ENCODE data around the gene PTPN1. TPM values are rescaled to one million over a fixed set of nuclear protein-coding genes. Genes with fewer than 3 reads are reported as not detected.

PTPN1 gene
- total RNA-seq, 1 donor from 2014 or later, result 38.1 TPM

DNA sequence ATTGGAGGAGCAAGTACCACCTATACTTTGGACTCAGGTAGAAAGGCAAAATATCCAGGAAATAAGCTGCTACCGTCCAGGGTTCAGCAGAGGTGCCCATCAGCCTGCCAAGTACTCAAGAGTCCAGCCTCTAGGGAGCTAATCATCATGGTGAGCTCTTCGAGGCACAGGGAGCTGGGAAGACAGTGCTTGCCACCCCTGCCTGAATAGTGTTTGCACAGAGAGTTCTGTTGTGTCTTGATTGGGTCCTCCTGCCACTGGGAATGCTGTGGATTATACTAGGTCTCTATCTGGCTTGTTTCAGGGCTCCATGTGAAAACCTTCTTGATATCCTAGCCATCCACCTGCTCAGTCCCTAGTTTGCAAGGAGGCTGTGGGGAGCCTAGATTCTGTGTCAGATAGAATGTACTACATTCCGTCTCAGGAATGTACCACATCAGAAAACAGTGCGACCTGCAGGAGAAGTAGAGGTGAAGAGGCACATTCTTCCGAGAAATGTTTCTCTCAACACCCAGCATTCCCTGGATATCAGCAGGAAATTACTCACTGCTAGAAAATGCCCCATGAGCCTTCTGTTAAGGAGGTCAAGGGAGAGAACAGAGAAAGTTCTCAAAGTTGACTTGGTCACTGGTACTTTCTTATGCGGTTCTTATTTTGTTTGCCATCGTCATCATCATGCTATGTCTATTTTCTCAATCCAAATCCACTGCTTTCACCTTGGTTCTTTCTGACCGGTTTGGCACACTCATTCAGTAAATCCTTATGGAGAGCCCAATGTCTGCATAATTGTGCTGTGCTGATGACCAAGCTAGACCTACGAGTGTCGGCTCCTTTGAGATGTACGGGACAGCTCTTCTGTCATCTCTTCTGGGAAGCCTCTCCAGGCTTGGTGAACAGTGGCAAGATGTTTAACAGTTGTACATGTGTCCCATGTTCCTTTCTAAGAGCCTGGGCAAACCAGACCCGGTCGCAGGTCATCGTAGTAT is 30.7 kb downstream of the PTPN1 start:
- Histone ChIP-seq H3K9ac (no peak overlapping the region), H3K79me2 (ENCODE audit: low read depth) (peaks cover 84% of the 10 kb centered on the region), H4K20me1 (ENCODE audit: low read depth) (peaks cover 14% of the 10 kb centered on the region), H3K9me3 (ENCODE audit: low read depth) (no peaks in the 10 kb centered on the region), H3K4me2 (no peak overlapping the region), H3K4me3 (no peak overlapping the region), H3K4me1 (peaks cover 9% of the 10 kb centered on the region), H3K27me3 (no peaks in the 10 kb centered on the region), H2AFZ (replicated peaks) (no peak overlapping the region), H3F3A (ENCODE audit: low read depth) (no peaks in the 10 kb centered on the region), H3K27ac (no peak overlapping the region), H3K36me3 (no peaks in the 10 kb centered on the region)
- Mint-ChIP-seq H3K9me3 (no peaks in the 10 kb centered on the region), H3K4me1 (no peaks in the 10 kb centered on the region), H3K27ac (no peak overlapping the region), H3K4me3 (no peak overlapping the region), H3K27me3 (ENCODE audit: insufficient read depth, low read depth) (peaks cover 4% of the 10 kb centered on the region), H3K36me3 (peaks cover 16% of the 10 kb centered on the region)
- TF ChIP-seq EZH2phosphoT487 (IDR thresholded peaks at IDR 0.05) (no peak), EZH2 (IDR thresholded peaks at IDR 0.05) (no peak)
- TF ChIP-seq, protein P1, sequence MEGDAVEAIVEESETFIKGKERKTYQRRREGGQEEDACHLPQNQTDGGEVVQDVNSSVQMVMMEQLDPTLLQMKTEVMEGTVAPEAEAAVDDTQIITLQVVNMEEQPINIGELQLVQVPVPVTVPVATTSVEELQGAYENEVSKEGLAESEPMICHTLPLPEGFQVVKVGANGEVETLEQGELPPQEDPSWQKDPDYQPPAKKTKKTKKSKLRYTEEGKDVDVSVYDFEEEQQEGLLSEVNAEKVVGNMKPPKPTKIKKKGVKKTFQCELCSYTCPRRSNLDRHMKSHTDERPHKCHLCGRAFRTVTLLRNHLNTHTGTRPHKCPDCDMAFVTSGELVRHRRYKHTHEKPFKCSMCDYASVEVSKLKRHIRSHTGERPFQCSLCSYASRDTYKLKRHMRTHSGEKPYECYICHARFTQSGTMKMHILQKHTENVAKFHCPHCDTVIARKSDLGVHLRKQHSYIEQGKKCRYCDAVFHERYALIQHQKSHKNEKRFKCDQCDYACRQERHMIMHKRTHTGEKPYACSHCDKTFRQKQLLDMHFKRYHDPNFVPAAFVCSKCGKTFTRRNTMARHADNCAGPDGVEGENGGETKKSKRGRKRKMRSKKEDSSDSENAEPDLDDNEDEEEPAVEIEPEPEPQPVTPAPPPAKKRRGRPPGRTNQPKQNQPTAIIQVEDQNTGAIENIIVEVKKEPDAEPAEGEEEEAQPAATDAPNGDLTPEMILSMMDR (IDR thresholded peaks at IDR 0.05), result no peak
- DNase-seq (ENCODE audit: low spot score), result no peak

DNA sequence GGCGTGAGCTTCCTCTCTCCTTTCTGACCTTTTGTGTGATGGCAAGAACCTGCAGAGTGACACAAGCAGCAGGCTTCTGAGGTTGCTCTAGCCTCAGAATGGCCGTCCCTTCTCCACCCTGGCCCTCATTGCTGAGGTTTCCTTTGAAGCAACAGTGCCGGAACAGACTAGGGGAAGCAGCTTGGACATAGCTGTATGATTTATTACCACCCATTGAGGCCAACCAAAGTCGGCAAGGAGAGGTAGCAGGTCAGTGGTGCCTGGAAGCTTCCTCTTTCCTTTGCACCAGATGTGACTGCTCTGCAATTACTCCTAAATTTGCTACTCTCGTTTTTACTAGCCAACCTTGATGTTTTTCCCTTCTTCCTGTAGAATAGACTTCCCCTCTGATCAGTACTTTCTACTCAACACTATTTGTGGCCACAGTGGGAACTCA is 31.4 kb downstream of the PTPN1 start:
- peaks cover 16% of the 10 kb centered on the region for H3K36me3 Mint-ChIP-seq
- TF ChIP-seq, protein P1 (IDR thresholded peaks at IDR 0.05), result no peak
- TF ChIP-seq EZH2phosphoT487 (IDR thresholded peaks at IDR 0.05), result no peak
- no peak for TF ChIP-seq EZH2 (IDR thresholded peaks at IDR 0.05)
- Histone ChIP-seq H3F3A (ENCODE audit: low read depth) (no peaks in the 10 kb centered on the region), H3K36me3 (no peaks in the 10 kb centered on the region), H3K27me3 (no peaks in the 10 kb centered on the region), H3K79me2 (ENCODE audit: low read depth) (peaks cover 82% of the 10 kb centered on the region), H3K4me2 (no peak overlapping the region), H4K20me1 (ENCODE audit: low read depth) (peaks cover 12% of the 10 kb centered on the region), H2AFZ (replicated peaks) (no peak overlapping the region), H3K9ac (no peak overlapping the region), H3K27ac (no peak overlapping the region), H3K4me1 (peaks cover 3% of the 10 kb centered on the region), H3K9me3 (ENCODE audit: low read depth) (no peaks in the 10 kb centered on the region), H3K4me3 (no peak overlapping the region)
- no peak for DNase-seq (ENCODE audit: low spot score)
- no peak overlapping the region for H3K4me3 Mint-ChIP-seq
- no peak overlapping the region for H3K27ac Mint-ChIP-seq
- peaks cover 5% of the 10 kb centered on the region for H3K27me3 Mint-ChIP-seq (ENCODE audit: insufficient read depth, low read depth)
- H3K4me1 Mint-ChIP-seq, result no peaks in the 10 kb centered on the region
- no peaks in the 10 kb centered on the region for H3K9me3 Mint-ChIP-seq

DNA sequence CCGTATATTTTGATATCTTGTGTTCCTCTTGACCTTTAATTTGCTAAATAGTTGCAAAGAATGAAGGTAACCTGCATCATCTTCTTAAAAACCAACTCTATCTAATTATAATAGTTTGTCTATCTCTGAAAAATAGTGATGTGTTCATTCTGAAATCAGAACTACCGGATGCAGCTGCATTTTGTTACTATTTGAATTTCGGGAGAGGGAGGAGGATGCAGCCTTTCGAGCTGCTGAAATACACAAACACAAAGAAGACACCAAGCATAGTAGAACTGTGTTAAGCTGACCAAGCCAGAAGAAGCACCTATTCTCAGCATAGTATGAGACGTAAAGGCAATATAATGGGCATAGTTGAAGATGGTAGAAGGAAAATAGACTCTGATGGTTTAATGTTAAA is 33.1 kb downstream of the PTPN1 start:
- H3K9me3 Mint-ChIP-seq, result no peaks in the 10 kb centered on the region
- H3K27ac Mint-ChIP-seq, result no peak overlapping the region

More for the DNA sequence above, 33.1 kb downstream of the PTPN1 start:
- Histone ChIP-seq H3K36me3 (no peaks in the 10 kb centered on the region), H3K9me3 (ENCODE audit: low read depth) (no peaks in the 10 kb centered on the region), H4K20me1 (ENCODE audit: low read depth) (peaks cover 12% of the 10 kb centered on the region), H3K4me1 (no peaks in the 10 kb centered on the region), H3K4me3 (no peak overlapping the region), H3K79me2 (ENCODE audit: low read depth) (peaks cover 65% of the 10 kb centered on the region), H3K27ac (no peak overlapping the region), H3K27me3 (no peaks in the 10 kb centered on the region), H3K9ac (no peak overlapping the region), H3K4me2 (no peak overlapping the region), H3F3A (ENCODE audit: low read depth) (no peaks in the 10 kb centered on the region), H2AFZ (replicated peaks) (no peak overlapping the region)
- TF ChIP-seq EZH2 (IDR thresholded peaks at IDR 0.05) (no peak), EZH2phosphoT487 (IDR thresholded peaks at IDR 0.05) (no peak)
- TF ChIP-seq, protein P1 (IDR thresholded peaks at IDR 0.05), result no peak
- H3K27me3 Mint-ChIP-seq (ENCODE audit: insufficient read depth, low read depth), result peaks cover 6% of the 10 kb centered on the region
- no peak for DNase-seq (ENCODE audit: low spot score)
- H3K4me3 Mint-ChIP-seq, result no peak overlapping the region
- H3K36me3 Mint-ChIP-seq, result peaks cover 11% of the 10 kb centered on the region
- no peaks in the 10 kb centered on the region for H3K4me1 Mint-ChIP-seq

All from neural progenitor cell (in vitro differentiated cells).